OCI-LY3 (cell line): ENCODE results near the gene SND1.

Source experiments
- EZH2phosphoT487 ChIP-seq: fragments of 200-600 bp; shearing (Covaris generic); IDR thresholded peaks from 2 replicates; pipeline ENCODE4 v1.6.1; 2018; ENCODE audit warnings: antibody characterized with exemption, mixed run types, low read depth
- TF ChIP-seq, protein P1 (sequence below): fragments of 200-600, 300-600 bp; sonication (generic); IDR thresholded peaks from 2 replicates; pipeline ENCODE4 v1.5.1; 2014; ENCODE audit warnings: antibody characterized with exemption, low read length, low read depth

DNA sequence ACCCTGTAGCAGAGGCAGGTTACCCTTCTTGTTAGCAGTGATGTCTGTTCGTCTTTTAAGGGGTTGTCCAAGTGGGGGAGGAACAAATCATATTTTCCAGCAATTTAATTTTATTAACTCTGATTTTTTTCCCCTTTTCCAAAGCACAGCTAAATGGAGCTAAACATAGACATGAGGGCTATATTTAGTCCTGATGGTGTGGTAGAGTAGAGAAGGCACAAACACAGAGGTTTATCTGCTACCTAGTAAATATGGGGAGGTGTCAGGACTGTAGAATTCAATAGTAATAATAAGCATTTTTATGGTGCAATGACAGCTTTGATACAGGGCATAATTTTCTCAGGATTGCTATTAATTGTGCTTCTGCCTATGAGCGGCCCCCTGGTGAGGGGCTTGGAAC, 356.8 kb downstream of the SND1 start:
- TF ChIP-seq, protein P1, sequence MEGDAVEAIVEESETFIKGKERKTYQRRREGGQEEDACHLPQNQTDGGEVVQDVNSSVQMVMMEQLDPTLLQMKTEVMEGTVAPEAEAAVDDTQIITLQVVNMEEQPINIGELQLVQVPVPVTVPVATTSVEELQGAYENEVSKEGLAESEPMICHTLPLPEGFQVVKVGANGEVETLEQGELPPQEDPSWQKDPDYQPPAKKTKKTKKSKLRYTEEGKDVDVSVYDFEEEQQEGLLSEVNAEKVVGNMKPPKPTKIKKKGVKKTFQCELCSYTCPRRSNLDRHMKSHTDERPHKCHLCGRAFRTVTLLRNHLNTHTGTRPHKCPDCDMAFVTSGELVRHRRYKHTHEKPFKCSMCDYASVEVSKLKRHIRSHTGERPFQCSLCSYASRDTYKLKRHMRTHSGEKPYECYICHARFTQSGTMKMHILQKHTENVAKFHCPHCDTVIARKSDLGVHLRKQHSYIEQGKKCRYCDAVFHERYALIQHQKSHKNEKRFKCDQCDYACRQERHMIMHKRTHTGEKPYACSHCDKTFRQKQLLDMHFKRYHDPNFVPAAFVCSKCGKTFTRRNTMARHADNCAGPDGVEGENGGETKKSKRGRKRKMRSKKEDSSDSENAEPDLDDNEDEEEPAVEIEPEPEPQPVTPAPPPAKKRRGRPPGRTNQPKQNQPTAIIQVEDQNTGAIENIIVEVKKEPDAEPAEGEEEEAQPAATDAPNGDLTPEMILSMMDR: no peak
- no peak for TF ChIP-seq EZH2phosphoT487
